ENCODE results near the gene RGS12.

Gene RGS12

GRCh38 chr4:3315566-3315965 lies 22.7 kb downstream of the RGS12 start:
- FAIRE-seq, result no peak
- TF ChIP-seq SPI1 (IDR thresholded peaks at IDR 0.05; ENCODE audit: low read depth, low read length) (no peak), POLR2A (IDR thresholded peaks at IDR 0.05; ENCODE audit: low read depth, low read length) (no peak), POU2F2 (IDR thresholded peaks at IDR 0.05; ENCODE audit: low read depth, low read length) (no peak), PAX5 (IDR thresholded peaks at IDR 0.05; ENCODE audit: insufficient read depth, low read length, severe bottlenecking) (no peak), POLR2AphosphoS5 (IDR thresholded peaks at IDR 0.05; ENCODE audit: low read depth, low read length) (no peak), TAF1 (IDR thresholded peaks at IDR 0.05; ENCODE audit: low read depth, low read length) (no peak)
- DNase-seq (ENCODE audit: insufficient read length, low spot score), result no peak

GRCh38 chr4:3316146-3316545 lies 23.3 kb downstream of the RGS12 start:
- no peak for FAIRE-seq
- DNase-seq (ENCODE audit: insufficient read length, low spot score), result no peak
- TF ChIP-seq SPI1 (IDR thresholded peaks at IDR 0.05; ENCODE audit: low read depth, low read length), result no peak
- no peak for TF ChIP-seq POU2F2 (IDR thresholded peaks at IDR 0.05; ENCODE audit: low read depth, low read length)
- no peak for TF ChIP-seq TAF1 (IDR thresholded peaks at IDR 0.05; ENCODE audit: low read depth, low read length)
- no peak for TF ChIP-seq PAX5 (IDR thresholded peaks at IDR 0.05; ENCODE audit: insufficient read depth, low read length, severe bottlenecking)
- TF ChIP-seq POLR2AphosphoS5 (IDR thresholded peaks at IDR 0.05; ENCODE audit: low read depth, low read length), result no peak
- no peak for TF ChIP-seq POLR2A (IDR thresholded peaks at IDR 0.05; ENCODE audit: low read depth, low read length)

- FAIRE-seq, result no peak
- TF ChIP-seq PAX5 (IDR thresholded peaks at IDR 0.05; ENCODE audit: insufficient read depth, low read length, severe bottlenecking), result no peak
- no peak for TF ChIP-seq POU2F2 (IDR thresholded peaks at IDR 0.05; ENCODE audit: low read depth, low read length)
- no peak for TF ChIP-seq POLR2A (IDR thresholded peaks at IDR 0.05; ENCODE audit: low read depth, low read length)
- TF ChIP-seq TAF1 (IDR thresholded peaks at IDR 0.05; ENCODE audit: low read depth, low read length), result no peak
- no peak for TF ChIP-seq POLR2AphosphoS5 (IDR thresholded peaks at IDR 0.05; ENCODE audit: low read depth, low read length)
- TF ChIP-seq SPI1 (IDR thresholded peaks at IDR 0.05; ENCODE audit: low read depth, low read length), result no peak
- DNase-seq (ENCODE audit: insufficient read length, low spot score), result no peak
Observed at GRCh38 chr4:3317011-3317655, 24.3 kb downstream of the RGS12 start.

GRCh38 chr4:3317656-3318211 lies 24.9 kb downstream of the RGS12 start:
- FAIRE-seq, result no peak
- TF ChIP-seq SPI1 (IDR thresholded peaks at IDR 0.05; ENCODE audit: low read depth, low read length) (no peak), POLR2A (IDR thresholded peaks at IDR 0.05; ENCODE audit: low read depth, low read length) (no peak), POLR2AphosphoS5 (IDR thresholded peaks at IDR 0.05; ENCODE audit: low read depth, low read length) (no peak), PAX5 (IDR thresholded peaks at IDR 0.05; ENCODE audit: insufficient read depth, low read length, severe bottlenecking) (no peak), POU2F2 (IDR thresholded peaks at IDR 0.05; ENCODE audit: low read depth, low read length) (no peak), TAF1 (IDR thresholded peaks at IDR 0.05; ENCODE audit: low read depth, low read length) (no peak)
- no peak for DNase-seq (ENCODE audit: insufficient read length, low spot score)

GRCh38 chr4:3318561-3319021 lies 25.8 kb downstream of the RGS12 start:
- DNase-seq (ENCODE audit: insufficient read length, low spot score) (no peak), FAIRE-seq (no peak)
- no peak for TF ChIP-seq PAX5 (IDR thresholded peaks at IDR 0.05; ENCODE audit: insufficient read depth, low read length, severe bottlenecking)
- no peak for TF ChIP-seq POU2F2 (IDR thresholded peaks at IDR 0.05; ENCODE audit: low read depth, low read length)
- TF ChIP-seq TAF1 (IDR thresholded peaks at IDR 0.05; ENCODE audit: low read depth, low read length), result no peak
- no peak for TF ChIP-seq POLR2AphosphoS5 (IDR thresholded peaks at IDR 0.05; ENCODE audit: low read depth, low read length)
- TF ChIP-seq SPI1 (IDR thresholded peaks at IDR 0.05; ENCODE audit: low read depth, low read length), result no peak
- no peak for TF ChIP-seq POLR2A (IDR thresholded peaks at IDR 0.05; ENCODE audit: low read depth, low read length)

GRCh38 chr4:3320361-3321023 lies 27.7 kb downstream of the RGS12 start:
- FAIRE-seq (no peak), DNase-seq (ENCODE audit: insufficient read length, low spot score) (no peak)
- TF ChIP-seq POLR2A (IDR thresholded peaks at IDR 0.05; ENCODE audit: low read depth, low read length) (no peak), PAX5 (IDR thresholded peaks at IDR 0.05; ENCODE audit: insufficient read depth, low read length, severe bottlenecking) (no peak), SPI1 (IDR thresholded peaks at IDR 0.05; ENCODE audit: low read depth, low read length) (no peak), POLR2AphosphoS5 (IDR thresholded peaks at IDR 0.05; ENCODE audit: low read depth, low read length) (no peak), POU2F2 (IDR thresholded peaks at IDR 0.05; ENCODE audit: low read depth, low read length) (no peak), TAF1 (IDR thresholded peaks at IDR 0.05; ENCODE audit: low read depth, low read length) (no peak)

- FAIRE-seq, result no peak
- no peak for DNase-seq (ENCODE audit: insufficient read length, low spot score)
- TF ChIP-seq SPI1 (IDR thresholded peaks at IDR 0.05; ENCODE audit: low read depth, low read length) (no peak), POU2F2 (IDR thresholded peaks at IDR 0.05; ENCODE audit: low read depth, low read length) (no peak), POLR2AphosphoS5 (IDR thresholded peaks at IDR 0.05; ENCODE audit: low read depth, low read length) (no peak), TAF1 (IDR thresholded peaks at IDR 0.05; ENCODE audit: low read depth, low read length) (no peak), POLR2A (IDR thresholded peaks at IDR 0.05; ENCODE audit: low read depth, low read length) (no peak), PAX5 (IDR thresholded peaks at IDR 0.05; ENCODE audit: insufficient read depth, low read length, severe bottlenecking) (no peak)
Observed at GRCh38 chr4:3321295-3321889, 28.6 kb downstream of the RGS12 start.

GRCh38 chr4:3322059-3322550 lies 29.3 kb downstream of the RGS12 start:
- TF ChIP-seq SPI1 (IDR thresholded peaks at IDR 0.05; ENCODE audit: low read depth, low read length) (no peak), POLR2AphosphoS5 (IDR thresholded peaks at IDR 0.05; ENCODE audit: low read depth, low read length) (no peak), POLR2A (IDR thresholded peaks at IDR 0.05; ENCODE audit: low read depth, low read length) (no peak), POU2F2 (IDR thresholded peaks at IDR 0.05; ENCODE audit: low read depth, low read length) (no peak), TAF1 (IDR thresholded peaks at IDR 0.05; ENCODE audit: low read depth, low read length) (no peak), PAX5 (IDR thresholded peaks at IDR 0.05; ENCODE audit: insufficient read depth, low read length, severe bottlenecking) (no peak)
- FAIRE-seq, result peak; percentile 56
- DNase-seq (ENCODE audit: insufficient read length, low spot score), result no peak
